ENCODE results near the gene TMEM220. TPM values are rescaled to one million over a fixed set of nuclear protein-coding genes. Genes with fewer than 3 reads are reported as not detected.

The TMEM220 gene
- total and polyA plus RNA-seq, 7 experiments from 2014 or later, result 0.65 to 8.4 (median 5.4) TPM

DNA sequence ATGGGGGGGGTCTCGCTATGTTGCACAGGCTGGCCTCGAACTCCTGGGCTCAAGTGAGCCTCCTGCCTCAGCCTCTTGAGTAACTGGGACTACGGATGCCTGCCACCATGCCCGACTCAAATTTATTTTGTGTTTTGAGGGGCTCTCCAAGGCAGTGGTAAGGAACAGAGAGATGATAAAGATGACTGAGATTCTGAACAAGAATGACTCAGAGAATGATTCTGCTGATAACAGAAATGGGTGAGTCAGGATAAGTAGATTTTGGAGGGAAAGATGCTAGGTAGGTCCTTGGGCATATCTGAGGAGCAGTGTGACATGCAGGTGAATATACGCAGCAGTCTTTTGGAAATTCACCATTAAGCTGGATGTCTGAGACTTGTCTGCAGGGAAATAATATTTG is 2.6 kb downstream of the TMEM220 start:
- ATAC-seq (no peak), DNase-seq (no peak)
- POLR2A ChIA-PET, result interaction anchor here (1.2 kb wide), 1 partner anchor 27 kb away, joined by 7 read pairs; no protein-coding TSS in a partner anchor
- no peak overlapping the region for H3K27ac ChIP-seq (ENCODE audit: low read depth, low read length)
- CTCF ChIA-PET, result no interaction called here
- peak overlapping the region in 7 of 9 donors; percentile 10 to 79 (median 46) for H3K27ac Mint-ChIP-seq
- peaks cover 0 to 9% (median 0%) of the 10 kb centered on the region in 3 experiments for H3K36me3 ChIP-seq (ENCODE audit: control insufficient read depth in 2 of 3, insufficient read depth in 3 of 3, low read length in 3 of 3)
- H3K36me3 Mint-ChIP-seq, result peaks cover 0 to 4% (median 0%) of the 10 kb centered on the region in 5 donors
- H3K9me3 Mint-ChIP-seq, result no peaks in the 10 kb centered on the region
- intact Hi-C loops (cut with micrococcal nuclease), result no loop called here
- peak overlapping the region in 5 of 10 donors; percentile 5 to 52 (median 33) for H3K4me3 Mint-ChIP-seq
- no peaks in the 10 kb centered on the region for H3K4me1 ChIP-seq (ENCODE audit: control insufficient read depth in 2 of 2, insufficient read depth in 2 of 2, low read length in 2 of 2)
- H3K27me3 Mint-ChIP-seq, result peaks cover 0 to 8% (median 0%) of the 10 kb centered on the region in 5 donors
- peaks cover 7 to 55% (median 25%) of the 10 kb centered on the region in 7 donors for H3K4me1 Mint-ChIP-seq
- H3K27me3 ChIP-seq (ENCODE audit: control insufficient read depth in 2 of 2, insufficient read depth in 2 of 2, low read length in 2 of 2), result peaks cover 0 to 4% of the 10 kb centered on the region in 2 donors
- H3K4me3 ChIP-seq (ENCODE audit: low read length), result no peak overlapping the region
- H3K9me3 ChIP-seq (ENCODE audit: control insufficient read depth in 2 of 3, low read length in 3 of 3), result no peaks in the 10 kb centered on the region

DNA sequence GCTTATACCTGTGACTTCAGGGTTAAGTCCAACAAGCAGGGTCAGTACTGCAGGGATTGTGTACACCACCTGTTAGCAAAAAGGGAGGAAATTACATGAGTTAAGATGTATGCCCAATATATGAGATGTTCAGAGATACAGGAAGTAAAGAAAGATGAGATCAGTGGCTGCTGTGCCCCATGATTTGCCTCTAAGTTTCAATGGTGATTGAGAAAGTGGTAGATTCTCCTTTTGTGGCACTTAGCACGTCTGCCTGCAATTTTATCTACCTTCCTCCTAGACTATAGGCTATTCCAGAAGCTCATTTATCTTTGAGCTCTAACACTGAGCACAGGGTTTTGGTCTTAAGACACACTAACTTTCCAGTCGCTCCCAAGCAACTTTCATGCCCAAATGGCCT is 3.6 kb downstream of the TMEM220 start:
- ChIA-PET POLR2A (interaction anchor here (0.6 kb wide), 1 partner anchor 22 kb away, joined by 3 read pairs; no protein-coding TSS in a partner anchor), CTCF (interaction anchor here (0.6 kb wide), 1 partner anchor 120 kb away, joined by 4 read pairs; no protein-coding TSS in a partner anchor)
- H3K27me3 ChIP-seq (ENCODE audit: control insufficient read depth in 2 of 2, insufficient read depth in 2 of 2, low read length in 2 of 2), result peaks cover 0 to 4% of the 10 kb centered on the region in 2 donors
- Mint-ChIP-seq H3K9me3 (no peaks in the 10 kb centered on the region), H3K27ac (peak overlapping the region in 6 of 9 donors; percentile 7 to 79 (median 45)), H3K27me3 (peaks cover 0 to 8% (median 0%) of the 10 kb centered on the region in 5 donors), H3K4me3 (no peak overlapping the region), H3K4me1 (peaks cover 7 to 51% (median 25%) of the 10 kb centered on the region in 7 donors), H3K36me3 (peaks cover 0 to 4% (median 0%) of the 10 kb centered on the region in 5 donors)
- H3K9me3 ChIP-seq (ENCODE audit: control insufficient read depth in 2 of 3, low read length in 3 of 3), result no peaks in the 10 kb centered on the region
- intact Hi-C loops (cut with micrococcal nuclease), result no loop called here
- H3K4me3 ChIP-seq (ENCODE audit: low read length), result no peak overlapping the region
- no peak overlapping the region for H3K27ac ChIP-seq (ENCODE audit: low read depth, low read length)
- DNase-seq (no peak), ATAC-seq (no peak)
- H3K4me1 ChIP-seq (ENCODE audit: control insufficient read depth in 2 of 2, insufficient read depth in 2 of 2, low read length in 2 of 2), result no peaks in the 10 kb centered on the region
- H3K36me3 ChIP-seq (ENCODE audit: control insufficient read depth in 2 of 3, insufficient read depth in 3 of 3, low read length in 3 of 3), result peaks cover 0 to 9% (median 0%) of the 10 kb centered on the region in 3 experiments

DNA sequence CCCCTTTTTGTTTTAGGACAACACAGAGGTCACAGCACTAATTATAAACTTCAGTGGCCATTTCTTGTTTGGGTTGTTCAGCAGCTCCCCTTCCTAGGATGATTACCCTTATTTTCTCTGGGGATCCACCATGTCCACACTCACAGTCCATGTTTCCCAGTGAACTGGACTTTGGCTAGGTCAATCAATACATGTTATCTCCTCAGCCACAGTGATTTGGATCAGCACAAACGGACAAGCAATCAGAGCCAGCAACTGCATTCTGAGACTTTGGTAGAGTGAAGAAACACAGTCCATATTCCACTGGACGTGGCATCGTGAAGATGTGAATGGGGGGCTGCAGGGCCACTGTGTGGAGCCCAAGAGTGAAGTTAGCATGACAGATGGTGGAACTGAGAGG is 4.6 kb downstream of the TMEM220 start:
- peaks cover 0 to 8% (median 0%) of the 10 kb centered on the region in 5 donors for H3K27me3 Mint-ChIP-seq
- CTCF ChIA-PET, result no interaction called here

DNA sequence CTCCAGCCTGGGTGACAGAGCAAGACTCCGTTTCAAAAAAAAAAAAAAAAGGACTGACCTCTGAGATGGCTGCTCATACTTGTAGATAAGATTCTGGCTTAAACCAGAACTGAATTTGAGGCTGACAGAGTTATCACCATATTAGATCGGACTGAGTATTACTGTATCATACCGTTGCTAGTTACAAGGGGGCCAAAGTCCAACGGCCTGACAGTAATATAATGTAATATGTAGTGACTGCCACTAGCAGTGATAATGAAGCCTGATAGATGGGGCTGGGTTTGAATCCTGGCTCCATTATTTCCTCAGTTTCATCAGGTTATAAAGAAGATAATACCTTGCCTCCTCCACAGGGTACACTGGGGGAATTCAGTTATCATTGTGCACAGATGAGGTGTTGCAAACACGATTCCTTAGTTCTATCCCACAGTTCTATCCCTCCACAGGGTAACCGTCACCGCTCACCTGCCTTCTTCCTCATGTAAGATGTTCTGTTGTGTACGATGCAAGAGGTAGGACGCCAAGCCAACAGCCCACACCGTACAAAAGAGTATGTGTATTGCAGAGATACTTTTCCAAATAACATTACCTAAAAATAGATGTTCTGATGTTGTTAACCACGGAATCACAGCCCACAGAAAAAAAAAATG is 5.2 kb downstream of the TMEM220 start:
- peaks cover 0 to 4% of the 10 kb centered on the region in 2 donors for H3K27me3 ChIP-seq (ENCODE audit: control insufficient read depth in 2 of 2, insufficient read depth in 2 of 2, low read length in 2 of 2)
- intact Hi-C loops (cut with micrococcal nuclease), result no loop called here
- POLR2A ChIA-PET, result interaction anchor here (0.9 kb wide), 1 partner anchor 8 kb away, joined by 4 read pairs; no protein-coding TSS in a partner anchor
- H3K4me3 ChIP-seq (ENCODE audit: low read length), result no peak overlapping the region
- Mint-ChIP-seq H3K4me1 (peaks cover 0 to 45% (median 15%) of the 10 kb centered on the region in 7 donors), H3K27me3 (peaks cover 0 to 4% (median 0%) of the 10 kb centered on the region in 5 donors), H3K27ac (peak overlapping the region in 4 of 9 donors; percentile 13 to 54 (median 46)), H3K36me3 (peaks cover 0 to 4% (median 0%) of the 10 kb centered on the region in 5 donors), H3K4me3 (no peak overlapping the region), H3K9me3 (no peaks in the 10 kb centered on the region)
- H3K27ac ChIP-seq (ENCODE audit: low read depth, low read length), result no peak overlapping the region
- H3K36me3 ChIP-seq (ENCODE audit: control insufficient read depth in 2 of 3, insufficient read depth in 3 of 3, low read length in 3 of 3), result peaks cover 0 to 5% (median 0%) of the 10 kb centered on the region in 3 experiments
- H3K9me3 ChIP-seq (ENCODE audit: control insufficient read depth in 2 of 3, low read length in 3 of 3), result no peaks in the 10 kb centered on the region
- no peaks in the 10 kb centered on the region for H3K4me1 ChIP-seq (ENCODE audit: control insufficient read depth in 2 of 2, insufficient read depth in 2 of 2, low read length in 2 of 2)
- ATAC-seq (no peak), DNase-seq (no peak)
- CTCF ChIA-PET, result no interaction called here

More for the DNA sequence above, 4.6 kb downstream of the TMEM220 start:
- H3K4me3 Mint-ChIP-seq, result no peak overlapping the region
- Histone ChIP-seq H3K27ac (ENCODE audit: low read depth, low read length) (no peak overlapping the region), H3K36me3 (ENCODE audit: control insufficient read depth in 2 of 3, insufficient read depth in 3 of 3, low read length in 3 of 3) (peaks cover 0 to 9% (median 0%) of the 10 kb centered on the region in 3 experiments), H3K4me1 (ENCODE audit: control insufficient read depth in 2 of 2, insufficient read depth in 2 of 2, low read length in 2 of 2) (no peaks in the 10 kb centered on the region), H3K27me3 (ENCODE audit: control insufficient read depth in 2 of 2, insufficient read depth in 2 of 2, low read length in 2 of 2) (peaks cover 0 to 4% of the 10 kb centered on the region in 2 donors), H3K4me3 (ENCODE audit: low read length) (no peak overlapping the region), H3K9me3 (ENCODE audit: control insufficient read depth in 2 of 3, low read length in 3 of 3) (no peaks in the 10 kb centered on the region)
- H3K4me1 Mint-ChIP-seq, result peaks cover 4 to 44% (median 19%) of the 10 kb centered on the region in 7 donors
- H3K9me3 Mint-ChIP-seq, result no peaks in the 10 kb centered on the region
- H3K36me3 Mint-ChIP-seq, result peaks cover 0 to 4% (median 0%) of the 10 kb centered on the region in 5 donors
- intact Hi-C loops (cut with micrococcal nuclease), result no loop called here
- POLR2A ChIA-PET, result interaction anchor here (0.9 kb wide), 1 partner anchor 8 kb away, joined by 4 read pairs; no protein-coding TSS in a partner anchor
- peak overlapping the region in 5 of 9 donors; percentile 9 to 55 (median 46) for H3K27ac Mint-ChIP-seq
- no peak for ATAC-seq
- DNase-seq, result no peak

DNA sequence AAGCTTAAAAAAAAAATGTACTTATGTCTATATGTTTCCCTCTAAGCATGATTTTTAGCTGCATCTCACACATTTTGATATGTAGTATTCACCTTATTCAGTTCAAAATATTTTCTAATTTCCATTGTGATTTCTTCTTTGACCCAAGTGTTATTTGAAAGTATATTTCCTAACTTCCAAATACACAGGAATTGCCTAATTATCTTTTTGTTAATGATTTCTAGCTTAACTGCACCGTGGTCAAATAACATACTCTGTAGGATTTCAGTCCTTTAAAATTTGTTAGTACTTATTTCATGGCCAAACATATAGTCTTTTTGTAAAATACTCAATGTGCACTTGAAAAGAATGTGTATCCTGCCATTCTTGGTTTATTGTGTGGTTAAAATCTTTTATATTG is 11.3 kb downstream of the TMEM220 start:
- peaks cover 0 to 18% (median 4%) of the 10 kb centered on the region in 7 donors for H3K4me1 Mint-ChIP-seq
- no peaks in the 10 kb centered on the region for H3K4me1 ChIP-seq (ENCODE audit: control insufficient read depth in 2 of 2, insufficient read depth in 2 of 2, low read length in 2 of 2)
- H3K4me3 ChIP-seq (ENCODE audit: low read length), result no peak overlapping the region
- peaks cover 0 to 30% (median 11%) of the 10 kb centered on the region in 5 donors for H3K36me3 Mint-ChIP-seq
- no peak for DNase-seq
- H3K36me3 ChIP-seq (ENCODE audit: control insufficient read depth in 2 of 3, insufficient read depth in 3 of 3, low read length in 3 of 3), result no peaks in the 10 kb centered on the region
- CTCF ChIA-PET, result no interaction called here
- H3K9me3 Mint-ChIP-seq, result no peaks in the 10 kb centered on the region
- H3K9me3 ChIP-seq (ENCODE audit: control insufficient read depth in 2 of 3, low read length in 3 of 3), result no peaks in the 10 kb centered on the region
- H3K27ac ChIP-seq (ENCODE audit: low read depth, low read length), result no peak overlapping the region
- intact Hi-C loops (cut with micrococcal nuclease), result no loop called here
- no peaks in the 10 kb centered on the region for H3K27me3 Mint-ChIP-seq
- peak overlapping the region in 6 of 9 donors; percentile 14 to 75 (median 62) for H3K27ac Mint-ChIP-seq
- POLR2A ChIA-PET, result interaction anchor here (1.1 kb wide), 2 partner anchors 11 to 16 kb away, joined by 4 to 8 read pairs; partner anchors contain the start of gene TMEM220
- no peak for ATAC-seq
- no peak overlapping the region for H3K4me3 Mint-ChIP-seq
- H3K27me3 ChIP-seq (ENCODE audit: control insufficient read depth in 2 of 2, insufficient read depth in 2 of 2, low read length in 2 of 2), result no peaks in the 10 kb centered on the region

DNA sequence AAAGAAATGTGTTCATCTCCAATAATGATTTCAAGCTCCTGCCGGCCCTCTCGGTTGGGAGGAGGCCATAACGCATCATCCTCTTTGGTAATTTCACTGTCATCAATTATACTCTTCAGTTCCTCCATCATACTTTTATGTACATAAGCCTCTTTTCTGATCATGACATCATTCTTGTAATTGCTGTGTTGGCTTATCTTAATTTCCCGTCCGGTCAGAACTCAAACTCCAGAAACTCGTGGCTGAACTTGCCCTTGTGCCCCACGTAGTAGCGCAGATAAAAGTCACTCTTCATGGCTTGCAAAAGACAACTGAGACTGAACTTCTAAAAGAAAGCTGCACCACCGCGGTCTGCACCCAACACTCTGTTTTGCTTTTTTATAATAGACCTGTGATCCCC is 13.6 kb downstream of the TMEM220 start:
- H3K27ac Mint-ChIP-seq, result peak overlapping the region in 8 of 9 donors; percentile 13 to 85 (median 42)
- H3K4me3 Mint-ChIP-seq, result no peak overlapping the region
- H3K36me3 Mint-ChIP-seq, result peaks cover 8 to 47% (median 25%) of the 10 kb centered on the region in 5 donors
- no peaks in the 10 kb centered on the region for H3K27me3 Mint-ChIP-seq
- DNase-seq, result no peak
- ATAC-seq, result no peak
- intact Hi-C loops (cut with micrococcal nuclease), result no loop called here
- no peaks in the 10 kb centered on the region for H3K9me3 Mint-ChIP-seq
- peaks cover 0 to 18% (median 4%) of the 10 kb centered on the region in 7 donors for H3K4me1 Mint-ChIP-seq
- CTCF ChIA-PET, result no interaction called here
- H3K4me1 ChIP-seq (ENCODE audit: control insufficient read depth in 2 of 2, insufficient read depth in 2 of 2, low read length in 2 of 2), result no peaks in the 10 kb centered on the region
- peaks cover 4 to 15% (median 7%) of the 10 kb centered on the region in 3 experiments for H3K36me3 ChIP-seq (ENCODE audit: control insufficient read depth in 2 of 3, insufficient read depth in 3 of 3, low read length in 3 of 3)
- H3K27me3 ChIP-seq (ENCODE audit: control insufficient read depth in 2 of 2, insufficient read depth in 2 of 2, low read length in 2 of 2), result no peaks in the 10 kb centered on the region
- no peaks in the 10 kb centered on the region for H3K9me3 ChIP-seq (ENCODE audit: control insufficient read depth in 2 of 3, low read length in 3 of 3)
- H3K27ac ChIP-seq (ENCODE audit: low read depth, low read length), result no peak overlapping the region
- POLR2A ChIA-PET, result interaction anchor here (1.2 kb wide), 1 partner anchor 9 kb away, joined by 4 read pairs; no protein-coding TSS in a partner anchor
- H3K4me3 ChIP-seq (ENCODE audit: low read length), result no peak overlapping the region
